Fibroblast of upper back skin (primary cell): ENCODE data around the gene NCOA5.

ENCODE experiments used
- DNase-seq: peaks from one replicate; pipeline ENCODE4 v3.0.0-alpha.2; 2013

The NCOA5 gene

DNA sequence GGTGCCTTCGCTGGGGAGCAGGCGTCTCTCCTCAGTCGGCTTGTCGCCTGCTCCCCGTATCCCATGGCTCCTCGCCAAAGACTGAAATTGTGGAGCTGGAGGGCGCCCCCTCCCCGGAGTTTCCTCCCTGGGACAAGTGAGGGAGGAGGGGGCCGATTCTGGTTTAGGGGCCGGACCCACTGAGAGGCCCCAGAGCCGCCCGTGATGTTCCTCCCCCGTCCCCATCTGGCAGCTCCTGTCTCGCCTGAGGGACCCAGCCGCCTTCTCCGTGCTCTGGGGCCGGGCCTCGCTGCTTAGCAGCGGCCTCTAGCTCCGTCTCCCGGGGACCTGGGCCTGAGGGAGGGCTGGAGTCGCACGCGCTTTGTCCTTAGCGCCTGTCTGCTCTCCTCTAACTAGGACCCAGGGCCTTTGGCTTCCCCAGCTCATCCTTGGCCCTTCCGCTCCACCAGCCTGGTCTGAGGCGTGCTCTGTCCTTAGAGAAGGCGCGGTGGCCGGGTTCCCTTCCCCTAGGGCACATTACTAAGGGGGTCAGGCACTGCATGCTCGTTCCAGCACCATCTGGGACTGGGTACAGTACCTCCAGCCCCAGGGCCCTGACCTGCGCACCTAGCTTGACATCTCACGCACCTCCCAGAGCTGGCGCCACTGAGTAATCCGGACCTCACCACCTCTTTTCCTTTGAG, 31.0 kb downstream of the NCOA5 start:
- DNase-seq, result no peak

DNA sequence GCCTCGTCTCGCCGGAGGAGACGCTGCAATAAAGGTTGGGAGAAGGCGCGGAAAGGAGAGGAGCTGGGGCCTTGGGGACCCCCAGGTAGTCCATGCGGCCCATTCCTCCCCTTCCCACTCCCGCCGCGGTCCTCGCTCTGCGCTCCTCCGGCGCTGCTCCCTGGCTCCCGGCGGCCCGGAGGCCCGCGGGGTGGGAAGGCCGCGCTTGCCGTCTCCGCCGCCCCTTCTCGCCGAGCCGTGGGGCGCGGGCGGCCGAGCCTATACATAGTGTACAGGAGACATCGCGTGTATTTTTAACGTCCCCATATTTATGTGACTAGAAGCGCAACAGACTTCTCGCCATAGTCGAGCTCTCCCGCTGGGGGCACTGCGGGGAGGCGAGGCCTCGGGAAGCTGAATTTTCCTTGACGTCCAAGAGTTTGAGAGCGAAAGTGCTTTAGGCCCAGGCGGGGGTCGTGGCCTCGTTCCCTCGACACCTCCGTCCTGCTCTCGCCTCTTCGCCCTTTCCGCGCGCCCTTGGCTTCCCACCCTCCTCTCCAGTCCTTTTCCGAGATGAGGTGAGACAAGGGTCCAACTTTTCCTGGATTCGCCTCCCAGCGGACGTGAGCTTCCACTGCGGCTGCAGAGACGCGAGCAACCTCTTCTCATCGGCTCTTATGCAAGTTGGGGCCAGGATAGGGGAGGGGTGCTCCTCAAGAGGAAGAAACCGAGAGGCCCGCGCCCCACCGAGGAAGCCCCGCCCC, 31.7 kb downstream of the NCOA5 start:
- DNase-seq, result peak; percentile 34

DNA sequence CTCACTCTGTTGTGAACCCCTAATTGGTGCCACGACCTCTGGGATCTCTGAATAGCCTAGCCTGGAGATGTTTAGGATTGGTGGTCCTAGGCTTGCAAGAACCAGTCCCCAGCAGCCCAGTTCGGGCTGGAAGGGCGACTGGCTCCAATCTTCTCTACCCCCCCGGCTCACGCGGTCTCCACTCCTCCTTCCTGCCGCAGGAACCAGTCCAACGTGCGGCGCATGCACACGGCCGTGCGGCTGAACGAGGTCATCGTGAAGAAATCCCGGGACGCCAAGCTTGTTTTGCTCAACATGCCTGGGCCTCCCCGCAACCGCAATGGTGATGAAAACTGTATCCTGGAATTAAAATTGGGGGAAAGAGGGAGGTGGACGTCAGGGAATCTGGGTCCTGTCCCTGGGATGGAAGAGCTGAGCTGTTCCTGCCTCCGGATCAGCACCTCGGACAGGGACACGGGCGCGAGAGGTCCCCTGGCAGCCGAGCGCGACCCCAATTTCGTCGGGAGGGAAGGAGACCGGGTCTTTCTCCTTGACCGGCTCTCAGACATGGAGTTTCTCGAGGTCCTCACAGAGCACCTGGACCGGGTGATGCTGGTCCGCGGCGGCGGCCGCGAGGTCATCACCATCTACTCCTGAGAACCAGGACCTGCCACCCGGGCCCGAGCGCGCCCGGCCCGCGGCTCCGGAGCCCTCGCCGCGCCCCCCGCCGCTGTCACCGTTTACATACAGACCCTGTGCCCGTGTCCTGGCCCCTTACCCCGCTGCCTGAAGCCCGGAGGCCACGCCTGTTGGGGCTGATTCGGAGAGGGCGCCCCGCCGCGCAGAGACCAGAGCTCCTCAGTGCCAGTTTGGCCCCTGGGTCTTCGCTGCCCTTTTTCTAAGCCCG, 32.5 kb downstream of the NCOA5 start:
- DNase-seq, result peak; percentile 45

DNA sequence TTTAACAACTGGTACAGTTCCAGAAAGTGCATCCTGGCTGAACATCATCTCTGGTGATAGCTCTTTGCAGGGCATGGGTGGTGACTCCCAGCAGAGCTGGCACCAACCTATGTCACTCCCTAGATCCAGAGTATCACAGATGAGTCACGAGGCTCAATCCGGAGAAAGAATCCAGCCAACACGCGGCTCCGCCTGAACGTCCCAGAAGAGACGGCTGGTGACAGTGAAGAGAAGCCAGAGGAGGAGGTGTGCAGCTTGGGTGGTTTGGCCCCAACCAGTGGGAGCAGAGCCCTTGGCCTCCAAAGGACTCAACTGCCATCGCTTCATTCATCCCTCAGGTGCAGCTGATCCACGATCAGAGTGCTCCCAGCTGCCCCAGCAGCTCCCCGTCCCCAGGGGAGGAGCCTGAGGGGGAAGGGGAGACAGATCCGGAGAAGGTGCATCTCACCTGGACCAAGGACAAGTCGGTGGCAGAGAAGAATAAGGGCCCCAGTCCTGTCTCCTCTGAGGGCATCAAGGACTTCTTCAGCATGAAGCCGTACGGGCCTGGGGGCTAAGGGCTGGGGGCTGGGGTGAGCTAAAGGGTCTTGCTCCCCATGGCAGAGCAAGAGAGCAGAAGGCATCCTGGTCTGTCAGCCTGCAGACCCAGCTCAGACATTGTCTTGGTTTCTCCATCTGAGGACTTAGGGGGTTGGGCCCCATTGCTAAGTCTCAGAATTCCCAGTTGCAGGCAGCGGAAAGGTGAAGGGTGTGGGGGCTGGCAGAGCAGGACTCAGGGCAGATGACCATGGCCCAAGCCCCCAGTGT, 33.5 kb downstream of the NCOA5 start:
- no peak for DNase-seq

DNA sequence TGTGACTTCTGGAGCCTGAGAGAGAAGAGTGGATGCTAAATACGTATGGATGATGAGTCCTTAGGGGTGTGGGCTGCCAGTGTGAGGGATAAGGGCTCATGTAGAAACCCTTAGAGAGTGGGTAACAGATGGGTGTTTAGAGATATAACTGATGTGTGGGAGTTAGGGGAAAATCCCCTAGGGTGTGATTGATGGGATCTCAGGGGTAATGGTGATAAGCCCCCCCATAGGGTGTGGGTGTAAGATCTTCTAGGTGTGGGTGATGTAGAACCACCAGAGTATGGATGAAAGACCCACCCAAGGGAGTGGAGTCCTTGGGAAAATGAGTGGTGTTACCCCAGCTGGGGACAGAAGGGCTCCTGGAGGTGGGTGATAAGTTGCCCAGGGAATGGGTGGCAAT, 34.5 kb downstream of the NCOA5 start:
- no peak for DNase-seq

DNA sequence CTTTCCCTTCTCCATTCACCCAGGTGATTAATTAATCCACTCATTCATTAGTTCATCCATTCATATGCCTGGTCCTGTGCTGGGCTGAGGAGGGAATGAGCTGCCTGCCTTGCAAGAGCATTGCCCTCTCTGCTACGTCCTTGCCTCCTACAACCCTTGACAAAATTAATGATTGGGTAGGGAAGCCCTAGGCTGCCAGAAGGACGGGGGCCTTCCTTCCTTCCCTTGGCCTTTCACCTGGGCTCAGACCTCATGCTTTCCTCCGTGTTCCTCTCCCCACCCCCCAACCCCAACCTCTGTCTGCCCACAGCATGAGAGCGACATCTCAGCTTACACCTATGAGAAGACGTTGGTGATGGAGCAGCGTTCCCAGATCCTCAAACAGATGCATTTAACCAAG, 35.2 kb downstream of the NCOA5 start:
- DNase-seq, result no peak

DNA sequence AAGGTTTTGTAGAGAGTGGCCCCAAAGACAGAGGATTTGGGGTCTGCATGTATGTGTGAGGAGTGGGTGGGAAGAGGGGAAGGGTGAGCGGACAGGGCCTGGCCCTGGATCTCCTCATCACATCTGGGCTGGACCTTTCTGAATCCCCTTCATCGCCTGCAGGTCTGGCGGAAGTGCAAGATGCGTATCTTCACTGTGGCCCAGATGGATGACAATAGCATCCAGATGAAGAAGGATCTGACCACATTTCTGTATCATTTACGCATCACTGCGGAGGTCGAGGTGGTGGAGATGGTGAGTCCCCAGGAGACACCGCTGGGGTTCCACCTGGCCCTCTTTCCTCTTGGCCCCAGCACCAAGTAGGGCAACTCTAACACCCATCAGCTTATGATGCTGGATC, 36.3 kb downstream of the NCOA5 start:
- no peak for DNase-seq

DNA sequence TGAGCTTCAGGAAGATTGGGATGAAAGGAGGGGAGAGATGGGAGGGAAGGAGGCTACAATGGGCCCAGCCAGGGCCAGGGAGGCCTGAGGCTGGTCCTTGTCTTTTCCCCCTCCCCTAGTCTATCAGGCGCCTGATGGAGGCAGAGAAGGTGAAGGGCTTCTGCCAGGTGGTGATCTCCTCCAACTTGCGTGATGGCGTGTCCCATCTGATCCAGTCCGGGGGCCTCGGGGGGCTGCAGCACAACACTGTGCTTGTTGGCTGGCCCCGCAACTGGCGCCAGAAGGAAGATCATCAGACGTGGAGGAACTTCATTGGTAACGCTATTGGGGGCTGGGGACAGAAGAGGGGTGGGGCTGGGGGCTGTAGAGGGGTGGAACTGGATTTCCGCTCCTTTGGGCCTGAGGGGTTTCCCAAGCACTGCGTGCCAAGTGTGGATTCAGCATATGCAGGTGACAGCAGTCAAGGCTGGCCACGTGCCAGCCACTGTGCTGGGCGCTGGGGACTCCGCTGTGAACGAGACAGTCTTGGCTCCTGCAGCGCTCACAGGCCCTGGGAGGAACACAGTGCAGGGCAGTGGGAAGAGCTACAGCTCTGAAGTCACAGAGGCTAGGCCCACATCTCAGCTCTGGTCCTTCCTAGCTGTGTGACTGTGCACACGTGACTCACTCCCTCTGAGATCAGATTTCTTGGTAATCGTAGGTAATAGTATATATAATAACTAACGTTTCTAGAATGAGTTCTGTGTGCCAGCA, 38.0 kb downstream of the NCOA5 start:
- no peak for DNase-seq

DNA sequence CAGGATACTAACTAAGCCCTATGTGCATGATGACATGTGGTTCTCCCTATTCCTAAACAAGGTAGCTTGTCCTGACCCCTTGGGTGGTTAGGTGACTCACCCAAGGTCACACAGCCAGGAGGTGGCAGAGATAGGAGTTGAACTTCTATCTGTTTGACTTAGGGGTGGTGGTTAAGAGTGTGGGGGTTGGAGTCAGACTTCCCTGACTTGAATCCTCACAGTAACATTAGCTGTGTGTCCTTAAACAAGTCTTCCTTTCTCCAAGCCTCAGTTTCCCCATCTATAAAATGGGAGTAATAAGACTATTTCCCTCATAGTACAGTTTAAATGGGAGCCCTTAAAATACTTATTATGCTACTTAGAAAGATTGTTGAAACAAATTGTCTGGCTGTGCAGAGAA, 38.9 kb downstream of the NCOA5 start:
- no peak for DNase-seq

DNA sequence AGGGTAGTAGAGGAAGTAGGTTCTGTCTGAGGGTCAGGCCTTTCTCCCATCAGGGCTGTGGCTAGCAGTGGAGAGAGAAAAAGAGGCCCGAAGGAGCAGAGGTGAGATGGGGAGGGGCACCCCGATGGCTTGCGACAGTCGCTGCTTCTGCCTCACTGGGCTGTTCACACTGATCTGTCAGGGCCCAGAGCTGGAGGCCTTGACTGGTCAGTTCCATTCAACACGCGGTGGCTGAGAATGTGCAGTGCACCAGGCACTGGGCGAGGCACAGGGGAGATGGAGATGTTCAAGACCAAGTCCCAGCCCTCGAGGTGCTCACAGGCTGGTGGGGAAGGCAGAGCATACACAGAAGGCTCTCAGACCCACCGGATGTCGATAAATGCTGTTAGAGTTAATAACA, 39.3 kb downstream of the NCOA5 start:
- no peak for DNase-seq

DNA sequence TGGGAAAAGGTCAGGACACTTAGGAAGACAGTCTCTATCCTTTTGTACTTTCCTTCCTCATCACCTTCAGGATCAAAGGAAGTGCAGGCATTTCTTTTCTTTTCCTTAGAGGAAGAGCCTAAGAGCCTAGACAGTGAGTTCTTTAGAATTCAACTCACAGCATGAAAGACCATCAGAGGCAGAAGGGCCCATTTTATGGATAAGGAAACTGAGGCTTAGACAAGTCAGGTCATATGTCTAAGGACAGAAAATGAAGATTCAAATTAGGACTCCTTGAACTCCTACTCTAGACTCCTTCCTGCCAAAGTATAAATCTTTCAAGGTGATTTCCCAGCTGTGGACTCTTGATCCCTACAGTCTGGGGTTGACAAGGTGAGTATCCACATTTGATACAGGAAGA, 39.9 kb downstream of the NCOA5 start:
- no peak for DNase-seq

DNA sequence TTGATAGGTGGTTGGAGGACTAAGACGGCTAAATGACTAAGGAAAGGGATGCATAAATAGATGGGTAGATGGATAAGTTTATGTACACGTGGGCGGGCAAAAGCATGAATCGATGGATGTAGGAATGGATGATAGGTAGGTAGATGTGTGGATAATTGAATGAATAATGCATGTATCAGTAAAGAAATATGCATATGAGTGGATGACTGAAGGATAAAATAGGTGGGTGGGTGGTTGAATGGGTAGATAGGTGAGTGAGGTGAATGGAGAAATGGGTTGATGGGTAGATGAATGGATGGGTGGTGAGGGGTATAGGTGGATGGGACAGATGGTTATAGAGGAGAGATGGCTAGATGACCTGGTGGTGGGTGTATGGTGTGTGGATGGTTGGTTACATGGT, 40.6 kb downstream of the NCOA5 start:
- DNase-seq, result no peak

DNA sequence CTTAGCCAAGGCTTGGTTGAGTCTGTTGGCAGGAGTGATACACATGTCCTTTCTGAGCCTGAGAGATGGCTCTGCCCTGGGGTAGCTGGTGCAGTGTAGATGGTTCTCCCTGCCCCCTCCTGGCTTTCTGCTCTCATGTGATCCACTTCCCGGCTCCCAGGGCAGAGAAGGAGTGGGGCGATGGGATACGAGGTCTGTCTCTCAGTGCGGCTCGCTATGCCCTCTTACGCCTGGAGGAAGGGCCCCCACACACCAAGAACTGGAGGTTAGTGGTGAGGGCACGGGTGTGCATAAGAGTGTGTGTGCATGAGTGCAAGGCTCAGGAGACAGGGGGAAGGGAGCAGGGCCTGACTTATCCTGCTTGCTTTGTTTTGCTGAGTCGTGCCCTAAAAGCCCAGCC, 41.9 kb downstream of the NCOA5 start:
- no peak for DNase-seq

DNA sequence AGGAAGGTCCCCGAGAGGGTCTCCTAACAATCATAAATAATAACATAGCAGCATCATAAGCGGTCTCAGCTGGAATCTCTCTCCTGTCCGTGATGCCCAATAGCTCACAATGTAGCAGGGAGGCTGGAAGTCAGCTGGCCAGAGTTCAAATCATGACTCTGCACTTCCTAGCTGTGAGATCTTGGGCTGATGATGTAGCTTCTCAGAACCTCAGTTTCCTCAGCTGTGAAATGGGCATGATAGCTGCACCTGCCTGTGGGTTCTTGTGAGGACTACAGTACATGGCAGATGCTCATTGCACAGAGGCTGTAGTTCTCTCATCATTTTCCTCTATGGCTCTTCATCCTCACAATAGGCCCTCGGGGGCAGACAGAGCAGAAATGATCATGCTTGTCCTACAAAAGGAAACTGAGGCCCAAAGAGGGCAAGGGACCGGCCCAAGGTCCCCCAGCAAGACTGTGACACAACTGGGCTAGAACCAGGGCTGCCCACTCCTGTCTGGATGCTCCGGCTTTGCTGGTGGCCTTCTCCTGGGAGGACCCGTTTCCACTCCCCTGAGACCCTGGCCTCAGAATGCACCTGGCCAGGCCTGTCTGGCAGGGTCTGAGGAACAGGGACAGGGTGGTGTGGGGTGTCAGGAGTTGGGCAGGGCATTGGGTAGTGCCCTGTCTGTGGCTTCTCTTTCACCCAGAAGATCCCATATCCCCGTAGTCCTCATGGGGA, 43.0 kb downstream of the NCOA5 start:
- no peak for DNase-seq

DNA sequence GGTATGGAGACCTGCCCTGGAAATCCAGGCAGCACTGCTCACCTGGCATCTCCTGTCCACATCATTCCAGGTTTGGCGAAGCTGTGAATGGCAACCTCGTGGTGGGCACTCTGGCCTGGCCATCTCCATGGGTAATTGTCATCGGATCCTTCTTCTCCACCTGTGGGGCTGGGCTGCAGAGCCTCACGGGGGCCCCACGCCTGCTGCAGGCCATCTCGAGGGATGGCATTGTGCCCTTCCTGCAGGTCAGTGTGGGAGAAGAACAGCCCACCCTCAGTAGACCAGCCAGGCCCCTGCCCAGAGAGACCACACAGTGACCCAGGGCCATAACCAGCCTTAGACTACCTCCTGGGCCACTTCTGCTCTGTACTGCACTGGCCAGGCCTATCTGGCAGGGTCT, 44.9 kb downstream of the NCOA5 start:
- no peak for DNase-seq

DNA sequence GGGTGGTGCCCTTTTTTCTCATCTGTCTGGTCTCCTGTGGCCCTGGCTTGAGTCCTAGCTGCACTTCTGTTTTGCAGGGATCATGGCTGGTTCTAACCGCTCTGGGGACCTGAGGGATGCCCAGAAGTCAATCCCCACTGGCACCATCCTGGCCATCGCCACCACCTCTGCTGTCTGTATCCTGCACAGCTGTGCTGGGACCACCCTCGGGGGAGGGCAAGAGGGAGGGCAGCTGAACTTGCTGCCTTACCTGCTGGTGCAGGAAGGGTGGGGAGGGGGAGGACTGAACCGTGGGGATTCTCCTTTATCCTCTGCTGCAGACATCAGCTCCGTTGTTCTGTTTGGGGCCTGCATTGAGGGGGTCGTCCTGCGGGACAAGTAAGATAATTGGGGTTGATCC, 46.2 kb downstream of the NCOA5 start:
- DNase-seq, result no peak

DNA sequence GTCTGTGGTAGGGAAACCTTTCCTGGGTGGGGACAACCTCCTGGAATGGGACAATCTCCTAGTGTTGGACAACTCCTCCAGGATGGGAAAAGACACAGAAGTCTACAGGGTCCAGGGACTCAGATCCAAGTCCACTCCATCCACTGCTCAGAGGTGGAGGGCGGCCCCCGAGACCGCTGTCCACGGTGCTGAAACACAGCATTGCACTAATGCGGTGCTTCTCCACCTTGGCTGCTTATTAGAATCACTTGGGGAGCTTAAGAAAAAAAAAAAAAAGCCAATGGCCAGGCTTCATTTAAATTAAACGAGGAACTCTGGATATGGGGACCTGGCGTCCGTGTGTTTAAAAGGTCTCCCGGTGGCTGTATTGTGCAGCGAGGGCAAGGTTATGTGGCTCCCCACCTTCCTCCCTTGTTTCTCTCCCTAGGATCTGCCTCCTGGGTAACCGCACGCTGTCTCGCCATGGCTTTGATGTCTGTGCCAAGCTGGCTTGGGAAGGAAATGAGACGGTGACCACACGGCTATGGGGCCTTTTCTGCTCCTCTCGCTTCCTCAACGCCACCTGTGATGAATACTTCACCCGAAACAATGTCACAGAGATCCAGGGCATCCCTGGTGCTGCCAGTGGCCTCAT, 48.7 kb downstream of the NCOA5 start:
- peak; percentile 34 for DNase-seq

DNA sequence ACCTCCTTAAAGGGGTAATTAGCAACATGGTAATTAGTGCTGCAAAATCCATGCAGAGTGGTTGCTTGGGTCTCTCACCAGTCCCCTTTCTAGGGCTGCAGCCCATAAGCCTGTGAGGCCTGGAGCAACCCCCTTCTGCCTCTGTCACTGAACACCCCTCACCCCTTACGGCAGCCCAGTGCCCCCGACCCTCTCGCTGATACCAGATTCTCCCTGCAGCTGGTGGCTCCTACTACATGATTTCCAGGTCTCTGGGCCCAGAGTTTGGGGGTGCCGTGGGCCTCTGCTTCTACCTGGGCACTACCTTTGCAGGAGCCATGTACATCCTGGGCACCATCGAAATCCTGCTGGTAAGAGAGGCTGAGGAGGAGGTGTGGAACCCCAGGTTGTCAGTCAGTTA, 52.7 kb downstream of the NCOA5 start:
- DNase-seq, result no peak

DNA sequence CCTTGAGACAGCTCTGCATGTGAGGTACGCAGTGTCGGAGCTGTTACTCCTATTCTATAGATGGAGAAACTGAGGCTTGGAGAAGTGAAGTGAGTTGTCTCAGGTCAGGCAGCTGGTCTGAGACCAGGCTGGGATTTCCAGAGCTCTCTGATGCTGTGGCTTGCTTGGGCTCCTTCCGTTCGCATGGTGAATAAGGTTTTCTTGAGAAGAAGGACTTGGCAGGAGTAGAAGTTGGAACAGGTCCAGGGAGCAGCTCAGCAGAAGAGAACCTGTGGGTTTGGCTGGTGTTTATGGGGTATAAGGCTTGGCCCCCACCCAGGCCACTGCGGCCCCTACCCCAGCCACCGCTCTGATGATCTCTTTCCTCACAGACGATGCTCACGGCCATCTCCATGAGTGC, 53.4 kb downstream of the NCOA5 start:
- no peak for DNase-seq

DNA sequence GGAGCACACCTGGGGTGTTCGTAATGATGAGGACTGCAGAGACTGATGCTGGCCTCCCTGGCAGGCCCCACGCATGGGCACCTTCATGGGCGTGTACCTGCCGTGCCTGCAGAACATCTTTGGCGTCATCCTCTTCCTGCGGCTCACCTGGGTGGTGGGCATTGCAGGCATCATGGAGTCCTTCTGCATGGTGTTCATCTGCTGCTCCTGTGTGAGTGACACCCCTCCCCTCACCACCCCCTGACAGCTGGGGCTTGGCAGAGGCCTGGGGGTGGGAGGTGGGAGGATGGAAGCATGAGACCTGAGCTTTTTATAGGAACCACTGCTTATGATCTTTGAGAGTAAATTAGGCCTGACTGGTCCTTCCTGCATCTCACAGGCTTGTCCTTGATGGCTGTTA, 54.0 kb downstream of the NCOA5 start:
- DNase-seq, result no peak

DNA sequence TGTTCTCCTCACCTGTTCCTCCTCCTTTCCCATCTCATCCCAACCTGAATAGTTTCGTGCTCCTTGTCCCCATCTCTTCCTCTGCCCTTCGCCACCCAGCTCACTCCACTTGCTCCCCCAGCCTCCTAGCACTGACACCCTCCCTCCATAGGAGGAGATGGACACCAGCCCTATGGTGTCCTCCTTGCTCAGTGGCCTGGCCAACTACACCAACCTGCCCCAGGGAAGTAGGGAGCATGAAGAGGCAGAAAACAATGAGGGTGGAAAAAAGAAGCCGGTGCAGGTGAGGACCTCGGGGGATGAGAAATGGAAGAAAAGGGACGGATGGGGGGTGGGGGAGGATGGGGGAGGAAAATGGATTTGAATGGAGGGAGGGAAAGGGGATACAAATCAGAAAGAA, 54.5 kb downstream of the NCOA5 start:
- DNase-seq, result no peak
